HG02763 (cell line): ENCODE data around the gene SLC25A1.

Source experiments
- ATAC-seq: cut with Tn5 transposase; IDR thresholded peaks from one replicate; pipeline ENCODE4 v1.9.1; 2021; ENCODE audit warnings: mild to moderate bottlenecking, moderate library complexity; ENCODE audit not compliant: unreplicated experiment

Gene SLC25A1

GRCh38 chr22:19139974-19140373 lies 38.6 kb downstream of the SLC25A1 start:
- ATAC-seq: no peak

- ATAC-seq: no peak
These were observed 39.6 kb downstream of the SLC25A1 start for GRCh38 chr22:19139001-19139356.

GRCh38 chr22:19138217-19139000 lies 40.1 kb downstream of the SLC25A1 start:
- no peak for ATAC-seq

- ATAC-seq: no peak
These were observed 40.9 kb downstream of the SLC25A1 start for GRCh38 chr22:19137384-19138216.

GRCh38 chr22:19136915-19137314 lies 41.6 kb downstream of the SLC25A1 start:
- ATAC-seq: no peak

- ATAC-seq: no peak
These were observed 43.7 kb downstream of the SLC25A1 start for GRCh38 chr22:19134874-19135273.

GRCh38 chr22:19134176-19134831 lies 44.2 kb downstream of the SLC25A1 start:
- ATAC-seq: no peak

- ATAC-seq: no peak
These were observed 45.0 kb downstream of the SLC25A1 start for GRCh38 chr22:19133561-19133960.

- no peak for ATAC-seq
These were observed 45.7 kb downstream of the SLC25A1 start for GRCh38 chr22:19132693-19133400.

GRCh38 chr22:19132153-19132552 lies 46.4 kb downstream of the SLC25A1 start:
- no peak for ATAC-seq

GRCh38 chr22:19131685-19132015 lies 46.9 kb downstream of the SLC25A1 start:
- no peak for ATAC-seq

- no peak for ATAC-seq
These were observed 47.4 kb downstream of the SLC25A1 start, which contains the start of gene TSSK2 for GRCh38 chr22:19130959-19131684. TSSK2 (plus strand) TSS chr22:19131308; CDS start chr22:19131400, 92 bp downstream.

GRCh38 chr22:19129871-19130270 lies 48.7 kb downstream of the SLC25A1 start:
- no peak for ATAC-seq

GRCh38 chr22:19128946-19129727 lies 49.4 kb downstream of the SLC25A1 start:
- ATAC-seq: no peak

GRCh38 chr22:19128009-19128401 lies 50.5 kb downstream of the SLC25A1 start:
- ATAC-seq: no peak

- no peak for ATAC-seq
These were observed 51.1 kb downstream of the SLC25A1 start for GRCh38 chr22:19127329-19128008.

- no peak for ATAC-seq
These were observed 51.9 kb downstream of the SLC25A1 start for GRCh38 chr22:19126309-19127273.
